Erythroblast (primary cell): ENCODE results near the gene UFC1.

Source experiments
- GATA1 ChIP-seq: IDR thresholded peaks from 2 replicates; pipeline ENCODE4 v1.6.1; 2011; ENCODE audit warnings: low read depth, mild to moderate bottlenecking, control low read depth, low read length, moderate library complexity
- POLR2A ChIP-seq: IDR thresholded peaks from 2 replicates; pipeline ENCODE4 v1.6.1; 2011; ENCODE audit warnings: mild to moderate bottlenecking, low read length

GRCh38 chr1:161159913-161160243 is 6.1 kb downstream of the UFC1 start:
- TF ChIP-seq POLR2A (no peak), GATA1 (no peak)
